Parathyroid adenoma (tissue), 2 donors: ENCODE measurements around the gene ZNF25.

Source experiments
- H2AFZ ChIP-seq: fragments of 300-600 bp; sonication (generic); one replicate; pipeline ENCODE4 v1.7.0; 2017; ENCODE audit warnings: antibody characterized with exemption, mild to moderate bottlenecking
- H3K27ac ChIP-seq: fragments of 300-600 bp; sonication (generic); one replicate; pipeline ENCODE4 v1.7.0; 2017
- H3K27me3 ChIP-seq: fragments of 300-600 bp; sonication (generic); one replicate; pipeline ENCODE4 v1.7.0; 2017; ENCODE audit warnings: low read length; ENCODE audit not compliant: control insufficient read depth, insufficient read depth
- H3K36me3 ChIP-seq: fragments of 300-600 bp; sonication (generic); one replicate; pipeline ENCODE4 v1.7.0; 2017; ENCODE audit warnings: low read length; ENCODE audit not compliant: control insufficient read depth, insufficient read depth
- H3K4me1 ChIP-seq: fragments of 300-600 bp; sonication (generic); one replicate; pipeline ENCODE4 v1.7.0; 2017; ENCODE audit warnings: control low read depth
- H3K4me2 ChIP-seq: fragments of 300-600 bp; sonication (generic); one replicate; pipeline ENCODE4 v1.7.0; 2017; ENCODE audit warnings: low read length
- H3K4me3 ChIP-seq: fragments of 300-600 bp; sonication (generic); one replicate; pipeline ENCODE4 v1.7.0; 2017; ENCODE audit warnings: low read depth, low read length
- H3K79me2 ChIP-seq: fragments of 300-600 bp; sonication (generic); one replicate; pipeline ENCODE4 v1.7.0; 2017; ENCODE audit warnings: control low read depth
- H3K9ac ChIP-seq: fragments of 300-600 bp; sonication (generic); one replicate; pipeline ENCODE4 v1.7.0; 2017; ENCODE audit warnings: mild to moderate bottlenecking
- H3K9me3 ChIP-seq: fragments of 300-600 bp; sonication (generic); one replicate; pipeline ENCODE4 v1.7.0; 2017; ENCODE audit warnings: low read length; ENCODE audit not compliant: control insufficient read depth
- CTCF ChIP-seq: fragments of 300-600 bp; sonication (generic); IDR thresholded peaks from one replicate; pipeline ENCODE4 v1.7.0; 2017; ENCODE audit warnings: antibody characterized with exemption, mild to moderate bottlenecking
- donor health status: primary hyperparathyroidism.

ZNF25 gene

GRCh38 chr10:37992083-37992482, 15.6 kb upstream of the ZNF25 start:
- H3K4me1 ChIP-seq = no peaks in the 10 kb centered on the region
- H3K79me2 ChIP-seq = no peaks in the 10 kb centered on the region
- no peaks in the 10 kb centered on the region for H3K36me3 ChIP-seq
- no peak overlapping the region for H3K9ac ChIP-seq
- H2AFZ ChIP-seq = peak overlapping the region; percentile 68
- H3K4me2 ChIP-seq = no peak overlapping the region
- H3K27me3 ChIP-seq = no peaks in the 10 kb centered on the region
- H3K4me3 ChIP-seq = no peak overlapping the region
- no peak for TF ChIP-seq CTCF
- H3K27ac ChIP-seq = no peak overlapping the region
- H3K9me3 ChIP-seq = no peaks in the 10 kb centered on the region

- H3K9me3 ChIP-seq = no peaks in the 10 kb centered on the region
- TF ChIP-seq CTCF = no peak
Measured at GRCh38 chr10:37991655-37992054, 15.2 kb upstream of the ZNF25 start.

GRCh38 chr10:37976880-37977203, 395 bp upstream of the ZNF25 start:
- H3K36me3 ChIP-seq = no peaks in the 10 kb centered on the region
- H3K4me1 ChIP-seq = no peaks in the 10 kb centered on the region
- H3K4me2 ChIP-seq = peak overlapping the region; percentile 64
- H3K79me2 ChIP-seq = peaks cover 3% of the 10 kb centered on the region
- no peaks in the 10 kb centered on the region for H3K9me3 ChIP-seq
- no peaks in the 10 kb centered on the region for H3K27me3 ChIP-seq
- peak overlapping the region; percentile 93 for H3K27ac ChIP-seq
- peak overlapping the region; percentile 94 for H2AFZ ChIP-seq
- H3K9ac ChIP-seq = no peak overlapping the region
- no peak for TF ChIP-seq CTCF
- peak overlapping the region; percentile 65 for H3K4me3 ChIP-seq

More at GRCh38 chr10:37991655-37992054, 15.2 kb upstream of the ZNF25 start:
- no peaks in the 10 kb centered on the region for H3K36me3 ChIP-seq
- no peak overlapping the region for H3K27ac ChIP-seq
- H3K4me3 ChIP-seq = no peak overlapping the region
- no peak overlapping the region for H3K9ac ChIP-seq
- no peak overlapping the region for H2AFZ ChIP-seq
- H3K4me1 ChIP-seq = no peaks in the 10 kb centered on the region
- H3K79me2 ChIP-seq = no peaks in the 10 kb centered on the region
- H3K4me2 ChIP-seq = no peak overlapping the region
- H3K27me3 ChIP-seq = no peaks in the 10 kb centered on the region

GRCh38 chr10:37975401-37975991, 951 bp downstream of the ZNF25 start:
- H3K4me3 ChIP-seq = peak overlapping the region; percentile 65
- H3K4me1 ChIP-seq = no peaks in the 10 kb centered on the region
- H3K36me3 ChIP-seq = no peaks in the 10 kb centered on the region
- peak overlapping the region; percentile 94 for H2AFZ ChIP-seq
- peaks cover 3% of the 10 kb centered on the region for H3K79me2 ChIP-seq
- peak overlapping the region; percentile 93 for H3K9ac ChIP-seq
- H3K27ac ChIP-seq = peak overlapping the region; percentile 93
- no peaks in the 10 kb centered on the region for H3K27me3 ChIP-seq
- no peak for TF ChIP-seq CTCF
- peak overlapping the region; percentile 73 for H3K4me2 ChIP-seq
- no peaks in the 10 kb centered on the region for H3K9me3 ChIP-seq

- Histone ChIP-seq H3K36me3 (no peaks in the 10 kb centered on the region), H3K4me3 (no peak overlapping the region), H3K27me3 (no peaks in the 10 kb centered on the region), H3K4me1 (no peaks in the 10 kb centered on the region), H3K9ac (no peak overlapping the region), H3K27ac (no peak overlapping the region), H3K4me2 (no peak overlapping the region), H3K79me2 (peaks cover 3% of the 10 kb centered on the region), H3K9me3 (no peaks in the 10 kb centered on the region), H2AFZ (no peak overlapping the region)
- TF ChIP-seq CTCF = no peak
Measured at GRCh38 chr10:37972396-37972795, 4.1 kb downstream of the ZNF25 start.
